NT2/D1 (cell line): ENCODE results near the gene PPIP5K2.

ENCODE experiments used
- SUZ12 ChIP-seq: IDR thresholded peaks from 2 replicates; pipeline ENCODE4 v1.6.1; 2011; ENCODE audit not compliant: insufficient read length, insufficient read depth; ENCODE audit errors: extremely low read depth
- YY1 ChIP-seq: IDR thresholded peaks from 2 replicates; pipeline ENCODE4 v1.6.1; 2011; ENCODE audit not compliant: insufficient read length, insufficient read depth
- ZNF274 ChIP-seq: IDR thresholded peaks from 2 replicates; pipeline ENCODE4 v1.6.1; 2011; ENCODE audit warnings: mild to moderate bottlenecking, low read depth, low read length

- TF ChIP-seq YY1: no peak
- TF ChIP-seq SUZ12: no peak
- no peak for TF ChIP-seq ZNF274
Measured at GRCh38 chr5:103218164-103218563, 98.1 kb downstream of the PPIP5K2 start.
